Ovary (tissue), 9 donors: Measurements from ENCODE around the gene ZNF592. TPM values are rescaled to one million over a fixed set of nuclear protein-coding genes. Genes with fewer than 3 reads are reported as not detected.
A peak's percentile ranks its signal among the peaks of the same experiment; 100 is the strongest.

Experiments
- DNase-seq, 5 donors: peaks; one replicate each; pipeline ENCODE4 v3.0.0-alpha.2; 2019 to 2020
- H3K27ac ChIP-seq, 2 donors: fragments of 200-600 bp; one replicate each; pipeline versions ENCODE4 v1.5.1 to v1.8.0; 2019 to 2022
- H3K27me3 ChIP-seq: fragments of 200-600 bp; one replicate; pipeline ENCODE4 v1.8.0; 2022
- H3K36me3 ChIP-seq: fragments of 200-600 bp; sonication (generic); one replicate; pipeline ENCODE4 v1.5.1; 2019
- H3K4me1 ChIP-seq: one replicate; pipeline ENCODE4 v1.8.1; 2013; ENCODE audit warnings: mild to moderate bottlenecking, moderate library complexity; ENCODE audit not compliant: insufficient read depth
- H3K4me3 ChIP-seq: fragments of 200-600 bp; sonication (generic); one replicate; pipeline ENCODE4 v1.5.1; 2017
- H3K9me3 ChIP-seq, 2 donors: fragments of 200-600 bp in 1 of 2; sonication (generic) in 1 of 2; one replicate each; pipeline versions ENCODE4 v1.5.1 to v1.8.1; 2013 to 2019; ENCODE audit warnings: mild to moderate bottlenecking in 1 of 2, moderate library complexity in 1 of 2
- EP300 ChIP-seq: sonication (generic); formaldehyde crosslinking; IDR thresholded peaks from one replicate; pipeline ENCODE4 v1.6.1; 2017; ENCODE audit warnings: antibody characterized with exemption
- POLR2A ChIP-seq: fragments of 450-650 bp; IDR thresholded peaks from one replicate; pipeline ENCODE4 v1.6.1; 2017; ENCODE audit warnings: antibody characterized with exemption, mild to moderate bottlenecking, moderate library complexity
- WGBS, 3 donors: extraction: QIAGEN DNeasy Blood & Tissue Kit in 1 of 3; methylation state at CpG; one replicate each; pipeline versions ENCODE4 v1.1.5 to v1.1.7; 2013 to 2017; 5-methylcytosine and 5-hydroxymethylcytosine counted together
- intact Hi-C, 4 donors: fragments of 100-400 bp; cut with DNase I; formaldehyde crosslinking; loops; one replicate each; pipeline versions ENCODE4 v1.11.0 to v1.15.1; 2022 to 2023
- polyA plus RNA-seq, 2 donors: library from polyadenylated mRNA; stranded (reverse); fragments of 200-250 nt in 1 of 2; fragments of 350-450 nt in 1 of 2; fragmentation: Illumina TruSeq in 1 of 2; extraction: RNeasy Lipid Tissue Mini Kit (QIAGEN cat#74804) in 1 of 2; gene quantifications; one replicate each; pipeline ENCODE4 v1.2.3, GENCODE V29; 2013 to 2014
- total RNA-seq, 7 donors: library from RNA; depleted of rRNA in 2 of 7; stranded (reverse); fragments of >200 nt in 2 of 7; fragmentation: NEBNext Ultra II Directional in 3 of 7; extraction: Animal tissue kit (Norgen Biotek cat#: 25700) in 3 of 7; gene quantifications; one replicate each; pipeline versions ENCODE4 v1.1.0 to v1.2.4, GENCODE V29; 2016 to 2023
- TF ChIP-seq, protein P1 (sequence below), 3 donors: fragments of 450-650 bp in 2 of 3; fragments of 200-600 bp in 1 of 3; IDR thresholded peaks; one replicate each; pipeline versions ENCODE4 v1.5.1 to v1.8.0; 2016 to 2022; ENCODE audit warnings: antibody characterized with exemption in 3 of 3, mild to moderate bottlenecking in 1 of 3
- donor health status: DM: no; HTN: no; CAD: no; lungs with moderate emphysema.
- donor health status: DM: no; HTN: no; CAD: no.
- donor health status: Bipolar disorder and iron deficiency.
- donor health status: DM: yes; HTN: yes; CAD: no.
- donor health status: DM: no; HTN: no; CAD: no.
- donor health status: DM: yes; HTN: yes; CAD: no.

Gene ZNF592
- total and polyA plus RNA-seq, 9 donors = 10.9 to 37.3 (median 23.7) TPM

GRCh38 chr15:84772467-84772866, 24.1 kb downstream of the ZNF592 start:
- Histone ChIP-seq H3K4me3 (no peak overlapping the region), H3K27ac (no peak overlapping the region), H3K9me3 (no peaks in the 10 kb centered on the region), H3K36me3 (no peaks in the 10 kb centered on the region), H3K27me3 (no peaks in the 10 kb centered on the region), H3K4me1 (peaks cover 6% of the 10 kb centered on the region)
- TF ChIP-seq POLR2A (no peak), EP300 (no peak)
- TF ChIP-seq, protein P1, sequence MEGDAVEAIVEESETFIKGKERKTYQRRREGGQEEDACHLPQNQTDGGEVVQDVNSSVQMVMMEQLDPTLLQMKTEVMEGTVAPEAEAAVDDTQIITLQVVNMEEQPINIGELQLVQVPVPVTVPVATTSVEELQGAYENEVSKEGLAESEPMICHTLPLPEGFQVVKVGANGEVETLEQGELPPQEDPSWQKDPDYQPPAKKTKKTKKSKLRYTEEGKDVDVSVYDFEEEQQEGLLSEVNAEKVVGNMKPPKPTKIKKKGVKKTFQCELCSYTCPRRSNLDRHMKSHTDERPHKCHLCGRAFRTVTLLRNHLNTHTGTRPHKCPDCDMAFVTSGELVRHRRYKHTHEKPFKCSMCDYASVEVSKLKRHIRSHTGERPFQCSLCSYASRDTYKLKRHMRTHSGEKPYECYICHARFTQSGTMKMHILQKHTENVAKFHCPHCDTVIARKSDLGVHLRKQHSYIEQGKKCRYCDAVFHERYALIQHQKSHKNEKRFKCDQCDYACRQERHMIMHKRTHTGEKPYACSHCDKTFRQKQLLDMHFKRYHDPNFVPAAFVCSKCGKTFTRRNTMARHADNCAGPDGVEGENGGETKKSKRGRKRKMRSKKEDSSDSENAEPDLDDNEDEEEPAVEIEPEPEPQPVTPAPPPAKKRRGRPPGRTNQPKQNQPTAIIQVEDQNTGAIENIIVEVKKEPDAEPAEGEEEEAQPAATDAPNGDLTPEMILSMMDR (IDR thresholded peaks at IDR 0.05) = no peak
- no peak for DNase-seq
- WGBS, 3 donors = 35 to 43% (median 39%) methylated on average over 2 of the region's 2 CpGs
- intact Hi-C loops = no loop called here

GRCh38 chr15:84773716-84774115, 25.3 kb downstream of the ZNF592 start:
- no peaks in the 10 kb centered on the region for H3K9me3 ChIP-seq
- H3K4me3 ChIP-seq = no peak overlapping the region
- H3K4me1 ChIP-seq = peaks cover 7% of the 10 kb centered on the region
- intact Hi-C loops = no loop called here
- WGBS, 3 donors = 90 to 96% (median 91%) methylated on average over 3 of the region's 3 CpGs
- TF ChIP-seq, protein P1 (IDR thresholded peaks at IDR 0.05) = no peak
- TF ChIP-seq EP300 = no peak
- TF ChIP-seq POLR2A = no peak
- H3K27ac ChIP-seq = no peak overlapping the region
- no peaks in the 10 kb centered on the region for H3K27me3 ChIP-seq
- H3K36me3 ChIP-seq = no peaks in the 10 kb centered on the region
- no peak for DNase-seq

DNA sequence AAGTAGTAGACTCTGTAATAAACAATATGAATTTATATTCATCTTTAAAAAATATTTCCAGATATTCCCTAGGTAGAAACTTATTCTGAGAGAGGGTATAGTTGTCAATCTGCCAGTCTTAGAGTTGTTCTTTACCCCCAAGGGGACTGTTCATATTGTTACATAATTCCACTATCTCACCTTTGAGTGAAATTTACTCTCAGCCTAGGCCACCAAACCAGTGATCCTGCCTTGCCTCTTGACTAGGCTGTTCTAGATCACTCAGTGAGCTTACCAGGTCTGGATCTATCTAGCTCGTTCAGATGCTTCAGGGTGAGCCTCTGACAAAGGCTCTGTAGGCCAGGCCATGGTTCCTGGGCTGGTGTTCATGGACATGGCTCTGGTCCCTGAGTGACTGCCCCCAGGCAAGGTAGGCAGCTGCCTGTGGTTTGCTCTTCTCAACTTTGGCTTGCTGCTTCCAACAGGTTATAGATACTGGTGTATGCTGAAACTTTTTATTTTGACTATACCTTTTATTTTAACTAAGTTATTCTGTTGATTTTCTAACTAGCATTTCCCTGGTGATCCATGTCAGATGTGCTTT, 27.6 kb downstream of the ZNF592 start:
- intact Hi-C loops = no loop called here
- Histone ChIP-seq H3K36me3 (no peaks in the 10 kb centered on the region), H3K27ac (peak overlapping the region in 1 of 2 donors; percentile 13), H3K4me3 (no peak overlapping the region), H3K27me3 (no peaks in the 10 kb centered on the region), H3K9me3 (no peaks in the 10 kb centered on the region), H3K4me1 (peaks cover 7% of the 10 kb centered on the region)
- TF ChIP-seq, protein P1 (IDR thresholded peaks at IDR 0.05) = no peak
- TF ChIP-seq EP300 (no peak), POLR2A (no peak)
- DNase-seq = no peak
- 84 to 100% (median 94%) methylated on average over 1 of the region's 1 CpG for WGBS, 3 donors

GRCh38 chr15:84778194-84778593, 29.8 kb downstream of the ZNF592 start:
- Histone ChIP-seq H3K36me3 (no peaks in the 10 kb centered on the region), H3K27ac (no peak overlapping the region), H3K9me3 (no peaks in the 10 kb centered on the region), H3K4me3 (no peak overlapping the region), H3K27me3 (no peaks in the 10 kb centered on the region), H3K4me1 (peaks cover 7% of the 10 kb centered on the region)
- no peak for DNase-seq
- TF ChIP-seq EP300 = no peak
- TF ChIP-seq POLR2A = no peak
- TF ChIP-seq, protein P1 (IDR thresholded peaks at IDR 0.05) = no peak
- 75 to 82% (median 77%) methylated on average over 13 of the region's 13 CpGs for WGBS, 3 donors
- intact Hi-C loops = no loop called here
